Breast epithelium (tissue), 3 donors: ENCODE measurements around the gene TMEM132C.
"Not testable (repeated sequence)": the region's sequence is repeated elsewhere in the genome, so short reads cannot be mapped to it uniquely, and the experiment has no call there.

ENCODE experiments used
- CTCF ChIP-seq, 3 donors: fragments of 450-650 bp; IDR thresholded peaks; one replicate each; pipeline ENCODE4 v1.5.1; 2016 to 2017; ENCODE audit warnings: antibody characterized with exemption in 3 of 3, mild to moderate bottlenecking in 3 of 3, moderate library complexity in 3 of 3
- POLR2A ChIP-seq: fragments of 450-650 bp; IDR thresholded peaks from one replicate; pipeline ENCODE4 v1.6.1; 2016; ENCODE audit warnings: antibody characterized with exemption, mild to moderate bottlenecking, moderate library complexity

DNA sequence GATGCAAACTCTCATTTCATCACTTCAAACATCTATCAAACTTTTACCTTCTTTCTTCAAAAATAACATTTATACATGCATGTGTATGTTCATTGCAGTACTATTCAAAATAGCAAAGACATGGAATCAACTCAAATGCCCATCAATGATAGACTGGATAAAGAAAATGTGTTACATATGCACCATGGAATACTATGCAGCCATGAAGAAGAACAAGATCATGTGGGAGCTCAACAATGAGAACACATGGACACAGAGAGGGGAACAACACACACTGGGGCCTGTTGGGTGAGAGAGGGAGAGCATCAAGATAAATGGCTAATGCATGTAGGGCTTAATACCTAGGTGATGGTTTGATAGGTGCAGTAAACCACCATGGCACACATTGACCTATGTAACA is 13.1 kb upstream of the TMEM132C start:
- TF ChIP-seq CTCF (IDR thresholded peaks at IDR 0.05); POLR2A: not testable (repeated sequence)
